ENCODE data around the gene TOR1B.
A peak's percentile ranks its signal among the peaks of the same experiment; 100 is the strongest.

The TOR1B gene

GRCh38 chr9:129813661-129814060 is 10.7 kb downstream of the TOR1B start:
- DNase-seq: no peak

GRCh38 chr9:129814432-129815223 is 11.6 kb downstream of the TOR1B start:
- DNase-seq: no peak

- no peak for DNase-seq
Measured at GRCh38 chr9:129815278-129815677, 12.3 kb downstream of the TOR1B start.

- DNase-seq: no peak
Measured at GRCh38 chr9:129816501-129817435, 13.8 kb downstream of the TOR1B start.

- peak in 1 of 51 donors; percentile 35 for DNase-seq
Measured at GRCh38 chr9:129822898-129823541, 20.0 kb downstream of the TOR1B start.

GRCh38 chr9:129823542-129823934 is 20.6 kb downstream of the TOR1B start:
- DNase-seq: peak in 3 of 51 donors; percentile 35 to 40 (median 38)

GRCh38 chr9:129823935-129824601 is 21.1 kb downstream of the TOR1B start, which contains the start of gene TOR1A:
TOR1A (minus strand) TSS chr9:129824136; CDS start chr9:129824085, 51 bp downstream.
- DNase-seq: peak; percentile 29 to 95 (median 87)

GRCh38 chr9:129826344-129826743 is 23.4 kb downstream of the TOR1B start:
- no peak for DNase-seq

- no peak for DNase-seq
Measured at GRCh38 chr9:129826759-129827158, 23.8 kb downstream of the TOR1B start.

GRCh38 chr9:129828051-129828450 is 25.1 kb downstream of the TOR1B start:
- DNase-seq: no peak

GRCh38 chr9:129828969-129829368 is 26.0 kb downstream of the TOR1B start:
- DNase-seq: no peak

- DNase-seq: no peak
Measured at GRCh38 chr9:129832982-129833381, 30.0 kb downstream of the TOR1B start.

- DNase-seq: peak in 3 of 51 donors; percentile 10 to 42 (median 35)
Measured at GRCh38 chr9:129834489-129835127, 31.6 kb downstream of the TOR1B start.

- peak; percentile 11 to 96 (median 89) for DNase-seq
Measured at GRCh38 chr9:129835128-129835859, 32.3 kb downstream of the TOR1B start, which contains the start of the genes C9orf78 and USP20. C9orf78 (minus strand) TSS chr9:129835275; CDS start chr9:129835221, 54 bp downstream. USP20 (plus strand) TSS chr9:129835458; CDS start chr9:129852556, 17,098 bp downstream.

GRCh38 chr9:129835860-129836223 is 32.9 kb downstream of the TOR1B start:
- DNase-seq: peak in 5 of 51 donors; percentile 22 to 33 (median 30)

- peak in 5 of 51 donors; percentile 4 to 9 (median 7) for DNase-seq
Measured at GRCh38 chr9:129836311-129837007, 33.5 kb downstream of the TOR1B start.

GRCh38 chr9:129838707-129839259 is 35.8 kb downstream of the TOR1B start:
- no peak for DNase-seq

GRCh38 chr9:129839324-129840023 is 36.5 kb downstream of the TOR1B start:
- no peak for DNase-seq

Data from hypothalamus (tissue), 51 donors.